Central memory CD8-positive, alpha-beta T cell (primary cell): ENCODE data around the gene FGR.
"Not testable (repeated sequence)": the region's sequence is repeated elsewhere in the genome, so short reads cannot be mapped to it uniquely, and the experiment has no call there.

ENCODE experiments used
- ATAC-seq: fragments of 150-1000 bp; cut with Tn5 transposase; replicated peaks from 2 replicates; pipeline ENCODE4 v1.10.0; 2022; ENCODE audit warnings: mild to moderate bottlenecking, moderate FRiP score, moderate number of reproducible peaks; ENCODE audit not compliant: poor library complexity, severe bottlenecking; ENCODE audit errors: extremely low read depth
- DNase-seq, 2 donors: peaks; one replicate each; pipeline ENCODE4 v3.0.0; 2021; ENCODE audit warnings: low spot score in 2 of 2
- H3K27ac Mint-ChIP-seq: one replicate; pipeline ENCODE4 v1.8.0; 2022; ENCODE audit warnings: low read depth, mild to moderate bottlenecking, moderate library complexity, mixed read lengths
- H3K27me3 Mint-ChIP-seq: one replicate; pipeline ENCODE4 v1.8.0; 2022; ENCODE audit warnings: mixed read lengths
- H3K36me3 Mint-ChIP-seq: one replicate; pipeline ENCODE4 v1.8.0; 2022; ENCODE audit warnings: mild to moderate bottlenecking, moderate library complexity, mixed read lengths; ENCODE audit not compliant: insufficient read depth
- H3K4me1 Mint-ChIP-seq: one replicate; pipeline ENCODE4 v1.8.0; 2022; ENCODE audit warnings: mixed read lengths
- H3K4me3 Mint-ChIP-seq: one replicate; pipeline ENCODE4 v1.8.0; 2022; ENCODE audit warnings: mild to moderate bottlenecking, moderate library complexity, mixed read lengths
- H3K9me3 Mint-ChIP-seq: one replicate; pipeline ENCODE4 v1.8.0; 2022; ENCODE audit warnings: mixed read lengths

Gene FGR

GRCh38 chr1:27634985-27635367 is at the start of gene FGR:
Gene FGR (minus strand): TSS chr1:27635185. CDS start chr1:27623916, 11,269 bp downstream.
- Mint-ChIP-seq H3K27ac (peak within 1 kb of the TSS; percentile 83), H3K4me3 (peak within 1 kb of the TSS; percentile 80), H3K27me3 (no peaks in the 10 kb centered on the region), H3K9me3 (no peaks in the 10 kb centered on the region), H3K4me1 (peaks cover 63% of the 10 kb centered on the region), H3K36me3 (peaks cover 19% of the 10 kb centered on the region)
- ATAC-seq, result no peak
- no peak for DNase-seq

GRCh38 chr1:27684176-27684575 is 49.2 kb upstream of the FGR start:
- H3K27ac Mint-ChIP-seq, result no peak overlapping the region
- H3K4me3 Mint-ChIP-seq, result no peak overlapping the region
- H3K4me1 Mint-ChIP-seq, result no peaks in the 10 kb centered on the region
- peaks cover 1% of the 10 kb centered on the region for H3K36me3 Mint-ChIP-seq
- ATAC-seq, result no peak
- H3K27me3 Mint-ChIP-seq, result peaks cover 11% of the 10 kb centered on the region
- DNase-seq, result no peak
- H3K9me3 Mint-ChIP-seq, result peaks cover 5% of the 10 kb centered on the region

GRCh38 chr1:27682351-27682944 is 47.5 kb upstream of the FGR start:
- DNase-seq (no peak), ATAC-seq (no peak)
- Mint-ChIP-seq H3K27me3 (peaks cover 11% of the 10 kb centered on the region), H3K27ac (no peak overlapping the region), H3K4me3 (no peak overlapping the region), H3K36me3 (peaks cover 1% of the 10 kb centered on the region), H3K9me3 (peaks cover 5% of the 10 kb centered on the region), H3K4me1 (no peaks in the 10 kb centered on the region)

GRCh38 chr1:27681580-27681979 is 46.6 kb upstream of the FGR start:
- ATAC-seq, H3K36me3 Mint-ChIP-seq, DNase-seq, H3K4me1 Mint-ChIP-seq, H3K4me3 Mint-ChIP-seq, H3K9me3 Mint-ChIP-seq, H3K27ac Mint-ChIP-seq: not testable (repeated sequence)
- peaks cover 11% of the 10 kb centered on the region for H3K27me3 Mint-ChIP-seq

GRCh38 chr1:27680225-27680791 is 45.3 kb upstream of the FGR start:
- not testable (repeated sequence) for ATAC-seq, H3K4me3 Mint-ChIP-seq, H3K27me3 Mint-ChIP-seq, H3K4me1 Mint-ChIP-seq, H3K36me3 Mint-ChIP-seq, H3K9me3 Mint-ChIP-seq, H3K27ac Mint-ChIP-seq, DNase-seq

GRCh38 chr1:27678747-27679146 is 43.8 kb upstream of the FGR start:
- ATAC-seq (no peak), DNase-seq (no peak)
- H3K27ac Mint-ChIP-seq, result no peak overlapping the region
- peaks cover 5% of the 10 kb centered on the region for H3K9me3 Mint-ChIP-seq
- H3K27me3 Mint-ChIP-seq, result no peaks in the 10 kb centered on the region
- H3K36me3 Mint-ChIP-seq, result peaks cover 3% of the 10 kb centered on the region
- no peak overlapping the region for H3K4me3 Mint-ChIP-seq
- no peaks in the 10 kb centered on the region for H3K4me1 Mint-ChIP-seq

GRCh38 chr1:27676410-27676809 is 41.4 kb upstream of the FGR start:
- no peak for DNase-seq
- no peak overlapping the region for H3K27ac Mint-ChIP-seq
- no peaks in the 10 kb centered on the region for H3K27me3 Mint-ChIP-seq
- no peaks in the 10 kb centered on the region for H3K9me3 Mint-ChIP-seq
- H3K36me3 Mint-ChIP-seq, result peaks cover 10% of the 10 kb centered on the region
- no peak for ATAC-seq
- H3K4me1 Mint-ChIP-seq, result peaks cover 12% of the 10 kb centered on the region
- no peak overlapping the region for H3K4me3 Mint-ChIP-seq

GRCh38 chr1:27672750-27673112 is 37.7 kb upstream of the FGR start:
- DNase-seq, result no peak
- H3K36me3 Mint-ChIP-seq, result peaks cover 11% of the 10 kb centered on the region
- H3K4me3 Mint-ChIP-seq, result peak overlapping the region; percentile 88
- H3K4me1 Mint-ChIP-seq, result peaks cover 29% of the 10 kb centered on the region
- peak overlapping the region; percentile 96 for H3K27ac Mint-ChIP-seq
- H3K9me3 Mint-ChIP-seq, result no peaks in the 10 kb centered on the region
- no peaks in the 10 kb centered on the region for H3K27me3 Mint-ChIP-seq
- no peak for ATAC-seq

GRCh38 chr1:27671964-27672749 is 37.2 kb upstream of the FGR start, which contains the start of gene IFI6:
Gene IFI6 (minus strand): TSS chr1:27672192. CDS start chr1:27669314, 2,878 bp downstream.
- Mint-ChIP-seq H3K4me1 (peaks cover 29% of the 10 kb centered on the region), H3K27ac (peak within 1 kb of the TSS; percentile 96), H3K27me3 (no peaks in the 10 kb centered on the region), H3K36me3 (peaks cover 13% of the 10 kb centered on the region), H3K4me3 (peak within 1 kb of the TSS; percentile 88), H3K9me3 (no peaks in the 10 kb centered on the region)
- DNase-seq (peak; percentile 44 to 63), ATAC-seq (peak; percentile 93)

- H3K4me1 Mint-ChIP-seq, result peaks cover 29% of the 10 kb centered on the region
- no peak for DNase-seq
- H3K36me3 Mint-ChIP-seq, result peaks cover 15% of the 10 kb centered on the region
Measured at GRCh38 chr1:27669876-27670275, 34.9 kb upstream of the FGR start.

GRCh38 chr1:27668808-27669723 is 34.1 kb upstream of the FGR start:
- H3K4me1 Mint-ChIP-seq, result peaks cover 29% of the 10 kb centered on the region
- no peaks in the 10 kb centered on the region for H3K9me3 Mint-ChIP-seq
- peak overlapping the region; percentile 71 for H3K27ac Mint-ChIP-seq
- ATAC-seq (peak; percentile 37), DNase-seq (peak; percentile 74 to 91)
- peak overlapping the region; percentile 63 for H3K4me3 Mint-ChIP-seq
- H3K36me3 Mint-ChIP-seq, result peaks cover 15% of the 10 kb centered on the region
- no peaks in the 10 kb centered on the region for H3K27me3 Mint-ChIP-seq

More at GRCh38 chr1:27669876-27670275, 34.9 kb upstream of the FGR start:
- H3K27ac Mint-ChIP-seq, result no peak overlapping the region
- no peaks in the 10 kb centered on the region for H3K9me3 Mint-ChIP-seq
- H3K4me3 Mint-ChIP-seq, result peak overlapping the region; percentile 63
- ATAC-seq, result no peak
- no peaks in the 10 kb centered on the region for H3K27me3 Mint-ChIP-seq

GRCh38 chr1:27668121-27668807 is 33.3 kb upstream of the FGR start:
- Mint-ChIP-seq H3K9me3 (no peaks in the 10 kb centered on the region), H3K4me1 (peaks cover 31% of the 10 kb centered on the region), H3K27ac (no peak overlapping the region), H3K4me3 (no peak overlapping the region), H3K36me3 (peaks cover 15% of the 10 kb centered on the region), H3K27me3 (no peaks in the 10 kb centered on the region)
- DNase-seq (no peak), ATAC-seq (no peak)
